ENCODE measurements around the gene SLC27A1.
"Not testable (repeated sequence)": the region's sequence is repeated elsewhere in the genome, so short reads cannot be mapped to it uniquely, and the experiment has no call there.

SLC27A1 gene

GRCh38 chr19:17456127-17456526 lies 14.2 kb upstream of the SLC27A1 start:
- no peak for DNase-seq (ENCODE audit: low read depth in 2 of 2)

- DNase-seq (ENCODE audit: low read depth in 2 of 2), result no peak
Observed at GRCh38 chr19:17457616-17458015, 12.7 kb upstream of the SLC27A1 start.

- DNase-seq (ENCODE audit: low read depth in 2 of 2), result no peak
Observed at GRCh38 chr19:17458970-17459369, 11.4 kb upstream of the SLC27A1 start.

GRCh38 chr19:17460372-17461230 lies 9.7 kb upstream of the SLC27A1 start, which contains the start of gene NXNL1:
Gene NXNL1 (minus strand): TSS chr19:17460926. CDS start chr19:17460869, 57 bp downstream.
- DNase-seq (ENCODE audit: low read depth in 2 of 2), result no peak

- no peak for DNase-seq (ENCODE audit: low read depth in 2 of 2)
Observed at GRCh38 chr19:17466487-17466850, 3.9 kb upstream of the SLC27A1 start.

GRCh38 chr19:17467471-17468301 lies 2.6 kb upstream of the SLC27A1 start:
- DNase-seq (ENCODE audit: low read depth in 2 of 2), result no peak

GRCh38 chr19:17468302-17469091 lies 1.8 kb upstream of the SLC27A1 start:
- DNase-seq (ENCODE audit: low read depth in 2 of 2), result no peak

GRCh38 chr19:17469092-17469480 lies 1.2 kb upstream of the SLC27A1 start:
- DNase-seq (ENCODE audit: low read depth in 2 of 2), result no peak

GRCh38 chr19:17469481-17470067 lies 750 bp upstream of the SLC27A1 start:
- DNase-seq (ENCODE audit: low read depth in 2 of 2), result peak; percentile 84 to 87

GRCh38 chr19:17471410-17472125 lies 1.2 kb downstream of the SLC27A1 start:
- DNase-seq (ENCODE audit: low read depth in 2 of 2), result no peak

GRCh38 chr19:17473041-17473440 lies 2.7 kb downstream of the SLC27A1 start:
- no peak for DNase-seq (ENCODE audit: low read depth in 2 of 2)

GRCh38 chr19:17475011-17475540 lies 4.8 kb downstream of the SLC27A1 start:
- DNase-seq (ENCODE audit: low read depth in 2 of 2), result not testable (repeated sequence)

- no peak for DNase-seq (ENCODE audit: low read depth in 2 of 2)
Observed at GRCh38 chr19:17475541-17476115, 5.3 kb downstream of the SLC27A1 start.

- DNase-seq (ENCODE audit: low read depth in 2 of 2), result no peak
Observed at GRCh38 chr19:17479325-17479791, 9.0 kb downstream of the SLC27A1 start.

- no peak for DNase-seq (ENCODE audit: low read depth in 2 of 2)
Observed at GRCh38 chr19:17481986-17482385, 11.7 kb downstream of the SLC27A1 start.

- DNase-seq (ENCODE audit: low read depth in 2 of 2), result no peak
Observed at GRCh38 chr19:17482877-17483604, 12.7 kb downstream of the SLC27A1 start.

- no peak for DNase-seq (ENCODE audit: low read depth in 2 of 2)
Observed at GRCh38 chr19:17483605-17484002, 13.3 kb downstream of the SLC27A1 start.

GRCh38 chr19:17484520-17485185 lies 14.3 kb downstream of the SLC27A1 start:
- no peak for DNase-seq (ENCODE audit: low read depth in 2 of 2)
